ENCODE results near the gene PMEL. TPM values are rescaled to one million over a fixed set of nuclear protein-coding genes. Genes with fewer than 3 reads are reported as not detected.
A peak's percentile ranks its signal among the peaks of the same experiment; 100 is the strongest.

Gene PMEL
- total RNA-seq, 1 experiment from 2014 or later, result 2.0 TPM

- ChIA-PET POLR2A (ENCODE audit: unreplicated experiment) (no interaction called here), CTCF (no interaction called here)
- Histone ChIP-seq H3K9me2 (replicated peaks; ENCODE audit: low read length) (no peaks in the 10 kb centered on the region), H3K27me3 (ENCODE audit: low read length) (no peaks in the 10 kb centered on the region), H3K79me2 (ENCODE audit: low read length) (peaks cover 34% of the 10 kb centered on the region), H3K4me3 (ENCODE audit: low read length) (peak within 1 kb of the TSS; percentile 90), H3K4me2 (ENCODE audit: low read length) (peak within 1 kb of the TSS; percentile 91), H3K9ac (ENCODE audit: low read length) (peak within 1 kb of the TSS; percentile 82), H3F3A (ENCODE audit: low read length, unreplicated experiment) (no peaks in the 10 kb centered on the region), H3K9me3 (ENCODE audit: low read length) (no peaks in the 10 kb centered on the region), H3K4me1 (ENCODE audit: insufficient read depth, low read length) (peaks cover 43% of the 10 kb centered on the region), H4K20me1 (ENCODE audit: low read length) (no peaks in the 10 kb centered on the region), H3K27ac (ENCODE audit: low read length) (peak within 1 kb of the TSS; percentile 85), H2AFZ (ENCODE audit: low read length) (peak within 1 kb of the TSS; percentile 86), H3K36me3 (ENCODE audit: low read depth, low read length) (no peaks in the 10 kb centered on the region)
- ATAC-seq (peak; percentile 35), DNase-seq (peak; percentile 77)
- BruUV-seq (replicated peaks), result no TSS peak
- TF ChIP-seq, protein P1, sequence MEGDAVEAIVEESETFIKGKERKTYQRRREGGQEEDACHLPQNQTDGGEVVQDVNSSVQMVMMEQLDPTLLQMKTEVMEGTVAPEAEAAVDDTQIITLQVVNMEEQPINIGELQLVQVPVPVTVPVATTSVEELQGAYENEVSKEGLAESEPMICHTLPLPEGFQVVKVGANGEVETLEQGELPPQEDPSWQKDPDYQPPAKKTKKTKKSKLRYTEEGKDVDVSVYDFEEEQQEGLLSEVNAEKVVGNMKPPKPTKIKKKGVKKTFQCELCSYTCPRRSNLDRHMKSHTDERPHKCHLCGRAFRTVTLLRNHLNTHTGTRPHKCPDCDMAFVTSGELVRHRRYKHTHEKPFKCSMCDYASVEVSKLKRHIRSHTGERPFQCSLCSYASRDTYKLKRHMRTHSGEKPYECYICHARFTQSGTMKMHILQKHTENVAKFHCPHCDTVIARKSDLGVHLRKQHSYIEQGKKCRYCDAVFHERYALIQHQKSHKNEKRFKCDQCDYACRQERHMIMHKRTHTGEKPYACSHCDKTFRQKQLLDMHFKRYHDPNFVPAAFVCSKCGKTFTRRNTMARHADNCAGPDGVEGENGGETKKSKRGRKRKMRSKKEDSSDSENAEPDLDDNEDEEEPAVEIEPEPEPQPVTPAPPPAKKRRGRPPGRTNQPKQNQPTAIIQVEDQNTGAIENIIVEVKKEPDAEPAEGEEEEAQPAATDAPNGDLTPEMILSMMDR (conservative IDR thresholded peaks at IDR 0.05; ENCODE audit: low read depth, low read length), result no peak
- TF ChIP-seq EZH2 (IDR thresholded peaks at IDR 0.05; ENCODE audit: low read length, unreplicated experiment) (no peak), EZH2phosphoT487 (IDR thresholded peaks at IDR 0.05; ENCODE audit: borderline replicate concordance, low read length) (no peak)
- intact Hi-C loops (cut with micrococcal nuclease), result no loop called here
These were observed 38.0 kb downstream of the PMEL start, which contains the start of gene PYM1 for GRCh38 chr12:55927588-55928502. Gene PYM1, minus strand, starts transcription at chr12:55927894. Its CDS starts 133 bp downstream, at chr12:55927761.

- Histone ChIP-seq H3K79me2 (ENCODE audit: low read length) (peaks cover 43% of the 10 kb centered on the region), H4K20me1 (ENCODE audit: low read length) (no peaks in the 10 kb centered on the region), H3F3A (ENCODE audit: low read length, unreplicated experiment) (no peaks in the 10 kb centered on the region), H3K4me2 (ENCODE audit: low read length) (peak overlapping the region; percentile 91), H3K9ac (ENCODE audit: low read length) (peak overlapping the region; percentile 82), H3K9me3 (ENCODE audit: low read length) (no peaks in the 10 kb centered on the region), H3K27ac (ENCODE audit: low read length) (peak overlapping the region; percentile 85), H3K36me3 (ENCODE audit: low read depth, low read length) (no peaks in the 10 kb centered on the region), H3K9me2 (replicated peaks; ENCODE audit: low read length) (no peaks in the 10 kb centered on the region), H3K4me3 (ENCODE audit: low read length) (peak overlapping the region; percentile 90), H2AFZ (ENCODE audit: low read length) (peak overlapping the region; percentile 86), H3K4me1 (ENCODE audit: insufficient read depth, low read length) (peaks cover 44% of the 10 kb centered on the region), H3K27me3 (ENCODE audit: low read length) (no peaks in the 10 kb centered on the region)
- TF ChIP-seq EZH2 (IDR thresholded peaks at IDR 0.05; ENCODE audit: low read length, unreplicated experiment), result no peak
- TF ChIP-seq, protein P1 (conservative IDR thresholded peaks at IDR 0.05; ENCODE audit: low read depth, low read length), result peak; percentile 94
- intact Hi-C loops (cut with micrococcal nuclease), result no loop called here
- peak; percentile 40 for ATAC-seq
- ChIA-PET CTCF (interaction anchor here (0.6 to 1.2 kb wide), 4 partner anchors 12 to 109 kb away, joined by 3 to 7 read pairs (median 4); partner anchors contain the start of genes ORMDL2, RAB5B and SARNP), POLR2A (ENCODE audit: unreplicated experiment) (interaction anchor here (0.6 to 0.9 kb wide), 3 partner anchors 42 to 197 kb away, joined by 3 to 5 read pairs (median 3); no protein-coding TSS in a partner anchor)
- TSS peak; percentile 75 for BruUV-seq (replicated peaks)
- peak; percentile 92 for DNase-seq
These were observed 38.9 kb downstream of the PMEL start for GRCh38 chr12:55926738-55927587.

Measured in PC-3 (cell line).